H9 (cell line): ENCODE measurements around the gene OR2J2. TPM values are rescaled to one million over a fixed set of nuclear protein-coding genes. Genes with fewer than 3 reads are reported as not detected.

ENCODE experiments used
- DNase-seq: peaks from one replicate; pipeline ENCODE4 v3.0.0-alpha.2; 2017
- H2AFZ ChIP-seq: one replicate; pipeline ENCODE4 v1.6.1; 2013; ENCODE audit warnings: mild to moderate bottlenecking, low read length, control low read depth, moderate library complexity
- H2AK5ac ChIP-seq: 2 replicates; pipeline ENCODE4 v1.6.1; 2013; ENCODE audit warnings: low read length, control low read depth, mixed read lengths; ENCODE audit not compliant: insufficient read length
- H2BK120ac ChIP-seq: one replicate; pipeline ENCODE4 v1.6.1; 2013; ENCODE audit warnings: low read depth, mild to moderate bottlenecking, low read length, control low read depth, inconsistent platforms; ENCODE audit not compliant: poor library complexity, severe bottlenecking
- H2BK12ac ChIP-seq: 2 replicates; pipeline ENCODE4 v1.6.1; 2013; ENCODE audit warnings: low read length, control low read depth, mixed read lengths, low read depth; ENCODE audit not compliant: insufficient read length
- H2BK15ac ChIP-seq: 2 replicates; pipeline ENCODE4 v1.6.1; 2013; ENCODE audit warnings: low read depth, low read length, control low read depth
- H2BK20ac ChIP-seq: one replicate; pipeline ENCODE4 v1.6.1; 2013; ENCODE audit warnings: low read depth, mild to moderate bottlenecking, low read length, control low read depth, inconsistent platforms; ENCODE audit not compliant: poor library complexity, severe bottlenecking
- H2BK5ac ChIP-seq: 2 replicates; pipeline ENCODE4 v1.6.1; 2013; ENCODE audit warnings: low read length, control low read depth, mixed read lengths; ENCODE audit not compliant: insufficient read length
- H3K14ac ChIP-seq: 2 replicates; pipeline ENCODE4 v1.6.1; 2013; ENCODE audit warnings: low read length, control low read depth; ENCODE audit not compliant: insufficient read depth
- H3K18ac ChIP-seq: 2 replicates; pipeline ENCODE4 v1.6.1; 2013; ENCODE audit warnings: low read depth, mild to moderate bottlenecking, mixed read lengths, low read length, control low read depth; ENCODE audit not compliant: insufficient read length
- H3K23ac ChIP-seq: 2 replicates; pipeline ENCODE4 v1.6.1; 2013; ENCODE audit warnings: low read length, control low read depth, mixed read lengths, low read depth; ENCODE audit not compliant: insufficient read length
- H3K23me2 ChIP-seq: 2 replicates; pipeline ENCODE4 v1.6.1; 2013; ENCODE audit warnings: low read depth, mild to moderate bottlenecking, mixed read lengths, low read length, control low read depth; ENCODE audit not compliant: insufficient read length, poor library complexity, severe bottlenecking
- H3K27ac ChIP-seq: 2 replicates; pipeline ENCODE4 v1.5.1; 2013; ENCODE audit warnings: low read length, control low read depth, mixed read lengths, low read depth; ENCODE audit not compliant: insufficient read length
- H3K27me3 ChIP-seq: 2 replicates; pipeline ENCODE4 v1.6.1; 2013; ENCODE audit warnings: low read length, control low read depth, inconsistent platforms; ENCODE audit not compliant: insufficient read depth
- H3K4ac ChIP-seq: 2 replicates; pipeline ENCODE4 v1.6.1; 2013; ENCODE audit warnings: low read depth, mild to moderate bottlenecking, control low read depth, inconsistent platforms, low read length, moderate library complexity
- H3K4me1 ChIP-seq: 2 replicates; pipeline ENCODE4 v1.6.1; 2013; ENCODE audit warnings: low read length, control low read depth, inconsistent platforms; ENCODE audit not compliant: insufficient read depth
- H3K4me2 ChIP-seq: 2 replicates; pipeline ENCODE4 v1.6.1; 2013; ENCODE audit warnings: low read length, control low read depth, mixed read lengths; ENCODE audit not compliant: insufficient read length, insufficient read depth
- H3K56ac ChIP-seq: 2 replicates; pipeline ENCODE4 v1.6.1; 2013; ENCODE audit warnings: low read depth, mild to moderate bottlenecking, mixed read lengths, low read length, control low read depth; ENCODE audit not compliant: insufficient read length
- H3K79me1 ChIP-seq: 2 replicates; pipeline ENCODE4 v1.6.1; 2013; ENCODE audit warnings: low read depth, mild to moderate bottlenecking, moderate library complexity, low read length, control low read depth, inconsistent platforms; ENCODE audit not compliant: insufficient read depth, poor library complexity, severe bottlenecking
- H3K79me2 ChIP-seq: 2 replicates; pipeline ENCODE4 v1.6.1; 2013; ENCODE audit warnings: low read length, control low read depth, inconsistent platforms; ENCODE audit not compliant: insufficient read depth
- H3K9ac ChIP-seq: 2 replicates; pipeline ENCODE4 v1.6.1; 2013; ENCODE audit warnings: low read length, control low read depth, mixed read lengths; ENCODE audit not compliant: insufficient read length; ENCODE audit errors: extremely low read depth
- H3K9me3 ChIP-seq: one replicate; pipeline ENCODE4 v1.6.1; 2013; ENCODE audit warnings: low read depth, low read length, inconsistent platforms; ENCODE audit not compliant: control insufficient read depth
- H3T11ph ChIP-seq: one replicate; pipeline ENCODE4 v1.6.1; 2013; ENCODE audit warnings: mild to moderate bottlenecking, low read length, control low read depth, inconsistent platforms
- H4K20me1 ChIP-seq: one replicate; pipeline ENCODE4 v1.6.1; 2013; ENCODE audit not compliant: control insufficient read depth, insufficient read length, insufficient read depth
- H4K5ac ChIP-seq: 2 replicates; pipeline ENCODE4 v1.6.1; 2013; ENCODE audit warnings: low read depth, mild to moderate bottlenecking, mixed read lengths, low read length, control low read depth; ENCODE audit not compliant: insufficient read length
- H4K8ac ChIP-seq: replicated peaks from 2 replicates; pipeline ENCODE4 v1.6.1; 2013; ENCODE audit warnings: low read length, control low read depth, mixed read lengths, low read depth; ENCODE audit not compliant: insufficient read length
- H4K91ac ChIP-seq: 2 replicates; pipeline ENCODE4 v1.6.1; 2013; ENCODE audit warnings: low read depth, mild to moderate bottlenecking, moderate library complexity, mixed read lengths, low read length, control low read depth; ENCODE audit not compliant: insufficient read length
- H3K27ac Mint-ChIP-seq, 3 experiments: 2 replicates in 2 of 3; 3 replicates in 1 of 3; pipeline ENCODE4 v1.8.0; 2020 to 2021; ENCODE audit warnings: mixed read lengths in 3 of 3, mild to moderate bottlenecking in 1 of 3, moderate library complexity in 1 of 3
- H3K27me3 Mint-ChIP-seq: 2 replicates; pipeline ENCODE4 v1.8.0; 2021; ENCODE audit warnings: low read depth, mild to moderate bottlenecking, moderate library complexity, mixed read lengths
- H3K36me3 Mint-ChIP-seq, 3 experiments: 2 replicates in 2 of 3; 3 replicates in 1 of 3; pipeline ENCODE4 v1.8.0; 2020 to 2021; ENCODE audit warnings: low read depth in 3 of 3, mixed read lengths in 3 of 3; ENCODE audit not compliant: insufficient read depth in 1 of 3
- H3K4me1 Mint-ChIP-seq, 2 experiments: 2 replicates each; pipeline ENCODE4 v1.8.0; 2020; ENCODE audit warnings: mixed read lengths in 2 of 2
- H3K4me3 Mint-ChIP-seq, 2 experiments: 2 replicates in 1 of 2; 3 replicates in 1 of 2; pipeline ENCODE4 v1.8.0; 2020 to 2021; ENCODE audit warnings: mild to moderate bottlenecking in 2 of 2, mixed read lengths in 2 of 2, moderate library complexity in 1 of 2
- H3K9me3 Mint-ChIP-seq, 2 experiments: 2 replicates in 1 of 2; 3 replicates in 1 of 2; pipeline ENCODE4 v1.8.0; 2020; ENCODE audit warnings: mild to moderate bottlenecking in 2 of 2, mixed read lengths in 2 of 2, moderate library complexity in 1 of 2
- total RNA-seq: library from RNA; stranded (reverse); gene quantifications from 2 replicates; pipeline ENCODE4 v1.2.1, GENCODE V29; 2021
- TF ChIP-seq, protein P1 (sequence below): fragments of 200-600 bp; sonication (generic); conservative IDR thresholded peaks from 3 replicates; pipeline ENCODE4 v1.8.0; 2021; ENCODE audit warnings: antibody characterized with exemption, mild to moderate bottlenecking

Gene OR2J2
- total RNA-seq, 1 experiment from 2014 or later: not detected

GRCh38 chr6:29142309-29142708, 28.4 kb upstream of the OR2J2 start:
- no peaks in the 10 kb centered on the region for H3K27me3 Mint-ChIP-seq
- Histone ChIP-seq H2BK15ac (no peak overlapping the region), H4K8ac (no peak overlapping the region), H2BK20ac (no peak overlapping the region), H3K4ac (no peak overlapping the region), H2BK12ac (no peak overlapping the region), H3K23ac (no peak overlapping the region), H3K4me1 (no peaks in the 10 kb centered on the region), H3K18ac (no peak overlapping the region), H2BK120ac (no peak overlapping the region), H3K9ac (no peak overlapping the region), H3K4me2 (no peak overlapping the region), H4K5ac (no peak overlapping the region), H3K27me3 (no peaks in the 10 kb centered on the region), H3T11ph (no peak overlapping the region), H3K79me1 (no peaks in the 10 kb centered on the region), H3K23me2 (no peaks in the 10 kb centered on the region), H2BK5ac (no peak overlapping the region), H4K91ac (no peak overlapping the region), H3K56ac (no peak overlapping the region), H3K14ac (no peak overlapping the region), H3K79me2 (no peaks in the 10 kb centered on the region), H3K27ac (no peak overlapping the region), H2AK5ac (no peak overlapping the region), H3K9me3 (peaks cover 7% of the 10 kb centered on the region), H4K20me1 (no peaks in the 10 kb centered on the region), H2AFZ (no peak overlapping the region)
- H3K4me1 Mint-ChIP-seq: peaks cover 0 to 3% of the 10 kb centered on the region in 2 experiments; a peak in 1 of 4 replicates
- H3K9me3 Mint-ChIP-seq: peaks cover 18 to 20% of the 10 kb centered on the region in 2 experiments; a peak in 4 of 5 replicates
- no peak overlapping the region for H3K4me3 Mint-ChIP-seq
- no peak overlapping the region for H3K27ac Mint-ChIP-seq
- peaks cover 2 to 17% (median 10%) of the 10 kb centered on the region in 3 experiments; a peak in 6 of 7 replicates for H3K36me3 Mint-ChIP-seq
- DNase-seq: no peak
- TF ChIP-seq, protein P1, sequence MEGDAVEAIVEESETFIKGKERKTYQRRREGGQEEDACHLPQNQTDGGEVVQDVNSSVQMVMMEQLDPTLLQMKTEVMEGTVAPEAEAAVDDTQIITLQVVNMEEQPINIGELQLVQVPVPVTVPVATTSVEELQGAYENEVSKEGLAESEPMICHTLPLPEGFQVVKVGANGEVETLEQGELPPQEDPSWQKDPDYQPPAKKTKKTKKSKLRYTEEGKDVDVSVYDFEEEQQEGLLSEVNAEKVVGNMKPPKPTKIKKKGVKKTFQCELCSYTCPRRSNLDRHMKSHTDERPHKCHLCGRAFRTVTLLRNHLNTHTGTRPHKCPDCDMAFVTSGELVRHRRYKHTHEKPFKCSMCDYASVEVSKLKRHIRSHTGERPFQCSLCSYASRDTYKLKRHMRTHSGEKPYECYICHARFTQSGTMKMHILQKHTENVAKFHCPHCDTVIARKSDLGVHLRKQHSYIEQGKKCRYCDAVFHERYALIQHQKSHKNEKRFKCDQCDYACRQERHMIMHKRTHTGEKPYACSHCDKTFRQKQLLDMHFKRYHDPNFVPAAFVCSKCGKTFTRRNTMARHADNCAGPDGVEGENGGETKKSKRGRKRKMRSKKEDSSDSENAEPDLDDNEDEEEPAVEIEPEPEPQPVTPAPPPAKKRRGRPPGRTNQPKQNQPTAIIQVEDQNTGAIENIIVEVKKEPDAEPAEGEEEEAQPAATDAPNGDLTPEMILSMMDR: no peak
